ENCODE measurements around the gene LHX2. TPM values are rescaled to one million over a fixed set of nuclear protein-coding genes. Genes with fewer than 3 reads are reported as not detected.

The LHX2 gene
- total and polyA plus RNA-seq, 2 of the 13 experiments (the other 11 are each of a cell fraction or from before 2014, with no cell fraction given): not detected

DNA sequence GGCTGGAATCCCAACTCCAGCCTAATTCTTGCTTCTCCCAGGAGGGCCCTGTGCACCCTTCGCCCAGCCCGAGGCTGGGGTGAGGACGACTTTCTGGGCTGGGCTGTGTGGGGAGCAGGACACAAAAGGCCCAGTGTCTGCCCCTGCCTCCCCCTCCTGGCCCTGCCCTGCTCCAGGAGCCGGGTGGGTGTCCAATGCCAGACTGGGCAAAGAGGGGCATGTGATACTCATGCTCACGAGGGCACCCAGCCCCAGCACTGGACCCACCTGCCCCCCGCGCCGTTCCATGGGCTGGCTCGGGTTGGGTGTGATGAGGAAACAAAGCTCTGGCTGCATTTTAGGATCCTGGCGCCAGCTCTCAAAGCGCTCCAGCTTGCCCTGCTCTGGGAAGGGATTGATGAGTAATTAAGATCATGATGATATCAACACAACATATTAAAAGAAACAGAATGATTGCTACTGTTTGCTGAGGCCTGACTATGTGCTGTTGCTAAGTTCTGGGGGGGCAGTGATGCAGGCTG, 30.7 kb downstream of the LHX2 start:
- POLR2A ChIA-PET: no interaction called here
- intact Hi-C loops (cut with micrococcal nuclease; ENCODE audit: unreplicated experiment) (no loop called here), in situ Hi-C loops (cut with HindIII; ENCODE audit: extremely low pct_ligation_motif_present, low pct_unique_long_range_greater_than_20kb) (loop anchor here (25.0 kb wide), 1 partner anchor 630 kb away; no protein-coding TSS in a partner anchor)
- H3K4me2 ChIP-seq (ENCODE audit: low read depth, low read length): peak overlapping the region; percentile 98
- DNase-seq (ENCODE audit: low spot score) (no peak), FAIRE-seq (no peak), ATAC-seq (peak; percentile 8; the same call in 2 of the 3 replicates)
- H3K36me3 ChIP-seq (replicated peaks in 1 of 2; ENCODE audit: control insufficient read depth in 1 of 2, insufficient read depth in 2 of 2, low read length in 2 of 2): no peaks in the 10 kb centered on the region
- no peak overlapping the region for H2AFZ ChIP-seq (ENCODE audit: low read length)
- H3K4me1 ChIP-seq (ENCODE audit: insufficient read depth, low read length): peaks cover 58% of the 10 kb centered on the region
- H3K9ac ChIP-seq (ENCODE audit: insufficient read depth, low read depth, low read length): no peak overlapping the region
- H3K9me3 ChIP-seq (ENCODE audit: low read length): no peaks in the 10 kb centered on the region
- TF ChIP-seq ZNF550 (CRISPR knock-in tag; IDR thresholded peaks at IDR 0.05; ENCODE audit: borderline replicate concordance) (no peak), ZNF7 (CRISPR knock-in tag; IDR thresholded peaks at IDR 0.05) (no peak), ZKSCAN1 (IDR thresholded peaks at IDR 0.05; ENCODE audit: low read length) (peak; percentile 51; the same call in 1 of the 2 replicates), PITX1 (CRISPR knock-in tag; IDR thresholded peaks at IDR 0.05) (no peak), HOXD1 (CRISPR knock-in tag; IDR thresholded peaks at IDR 0.05) (no peak), ZFY (CRISPR knock-in tag; IDR thresholded peaks at IDR 0.05) (no peak), CSRNP1 (CRISPR knock-in tag; IDR thresholded peaks at IDR 0.05) (no peak), HNRNPL (IDR thresholded peaks at IDR 0.05; ENCODE audit: low read depth, low read length) (peak; percentile 60; the same call in 1 of the 2 replicates), NFKB2 (CRISPR knock-in tag; IDR thresholded peaks at IDR 0.05; ENCODE audit: borderline replicate concordance) (no peak), KLF16 (CRISPR knock-in tag; IDR thresholded peaks at IDR 0.05) (no peak), ELF1 (CRISPR knock-in tag; IDR thresholded peaks at IDR 0.05) (no peak)
- TF ChIP-seq, protein P1, sequence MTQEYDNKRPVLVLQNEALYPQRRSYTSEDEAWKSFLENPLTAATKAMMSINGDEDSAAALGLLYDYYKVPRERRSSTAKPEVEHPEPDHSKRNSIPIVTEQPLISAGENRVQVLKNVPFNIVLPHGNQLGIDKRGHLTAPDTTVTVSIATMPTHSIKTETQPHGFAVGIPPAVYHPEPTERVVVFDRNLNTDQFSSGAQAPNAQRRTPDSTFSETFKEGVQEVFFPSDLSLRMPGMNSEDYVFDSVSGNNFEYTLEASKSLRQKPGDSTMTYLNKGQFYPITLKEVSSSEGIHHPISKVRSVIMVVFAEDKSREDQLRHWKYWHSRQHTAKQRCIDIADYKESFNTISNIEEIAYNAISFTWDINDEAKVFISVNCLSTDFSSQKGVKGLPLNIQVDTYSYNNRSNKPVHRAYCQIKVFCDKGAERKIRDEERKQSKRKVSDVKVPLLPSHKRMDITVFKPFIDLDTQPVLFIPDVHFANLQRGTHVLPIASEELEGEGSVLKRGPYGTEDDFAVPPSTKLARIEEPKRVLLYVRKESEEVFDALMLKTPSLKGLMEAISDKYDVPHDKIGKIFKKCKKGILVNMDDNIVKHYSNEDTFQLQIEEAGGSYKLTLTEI (CRISPR knock-in tag; conservative IDR thresholded peaks at IDR 0.05): no peak
- TF ChIP-seq, protein P2, sequence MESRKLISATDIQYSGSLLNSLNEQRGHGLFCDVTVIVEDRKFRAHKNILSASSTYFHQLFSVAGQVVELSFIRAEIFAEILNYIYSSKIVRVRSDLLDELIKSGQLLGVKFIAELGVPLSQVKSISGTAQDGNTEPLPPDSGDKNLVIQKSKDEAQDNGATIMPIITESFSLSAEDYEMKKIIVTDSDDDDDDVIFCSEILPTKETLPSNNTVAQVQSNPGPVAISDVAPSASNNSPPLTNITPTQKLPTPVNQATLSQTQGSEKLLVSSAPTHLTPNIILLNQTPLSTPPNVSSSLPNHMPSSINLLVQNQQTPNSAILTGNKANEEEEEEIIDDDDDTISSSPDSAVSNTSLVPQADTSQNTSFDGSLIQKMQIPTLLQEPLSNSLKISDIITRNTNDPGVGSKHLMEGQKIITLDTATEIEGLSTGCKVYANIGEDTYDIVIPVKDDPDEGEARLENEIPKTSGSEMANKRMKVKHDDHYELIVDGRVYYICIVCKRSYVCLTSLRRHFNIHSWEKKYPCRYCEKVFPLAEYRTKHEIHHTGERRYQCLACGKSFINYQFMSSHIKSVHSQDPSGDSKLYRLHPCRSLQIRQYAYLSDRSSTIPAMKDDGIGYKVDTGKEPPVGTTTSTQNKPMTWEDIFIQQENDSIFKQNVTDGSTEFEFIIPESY (CRISPR knock-in tag; IDR thresholded peaks at IDR 0.05): 0 out of 2 replicates have a peak, but pooled peaks have one; percentile 38
- peak overlapping the region in 1 of 3 experiments; percentile 75; a peak in 1 of 6 replicates for H3K4me3 ChIP-seq (replicated peaks in 1 of 3; ENCODE audit: insufficient read depth in 1 of 3, low read depth in 2 of 3, low read length in 3 of 3)
- WGBS (ENCODE audit: low lambda C conversion rate): 41% methylated on average over 8 of the region's 11 CpGs
- H4K20me1 ChIP-seq (ENCODE audit: insufficient read depth, low read length): no peaks in the 10 kb centered on the region
- H3K79me2 ChIP-seq (ENCODE audit: insufficient read depth, low read length): no peaks in the 10 kb centered on the region
- no peak overlapping the region for H3K27ac ChIP-seq (ENCODE audit: extremely low read length, insufficient read depth, low read length)
- peaks cover 4 to 56% of the 10 kb centered on the region in 2 experiments; a peak in 4 of 5 replicates for H3K27me3 ChIP-seq (ENCODE audit: control insufficient read depth in 1 of 2, insufficient read depth in 2 of 2, low read length in 2 of 2)
- no TSS peak for BruUV-seq (replicated peaks)
- CTCF ChIA-PET (ENCODE audit: low intra/inter-chr PET ratio, low total read pairs): no interaction called here

All from HepG2 (cell line).